A549 (cell line): ENCODE results near the gene CDYL2. TPM values are rescaled to one million over a fixed set of nuclear protein-coding genes. Genes with fewer than 3 reads are reported as not detected.

Experiments used
- ATAC-seq, 2 experiments: fragments of 200-7000 bp in 1 of 2; fragments of >200 bp in 1 of 2; cut with Nextera tagmentation in 1 of 2; cut with Tn5 transposase in 1 of 2; 3 replicates each; pipeline versions ENCODE4 v1.8.0 to v1.9.1; 2018 to 2020; ENCODE audit warnings: mild to moderate bottlenecking in 1 of 2, moderate library complexity in 1 of 2
- CTCF ChIA-PET: fragments of 300-600 bp; sonication (Branson Sonifier 250); formaldehyde crosslinking; extraction: SDS; loops from one replicate; lab custom pipeline; 2021; ENCODE audit warnings: antibody characterized with exemption, inconsistent platforms; lab: Yijun Ruan, JAX
- POLR2A ChIA-PET: fragments of 350-600 bp; formaldehyde crosslinking; extraction: SDS; loops from one replicate; lab custom pipeline; 2021; ENCODE audit warnings: antibody characterized with exemption, inconsistent platforms; lab: Yijun Ruan, JAX
- DNase-seq, 2 experiments: peaks; one replicate each; pipeline versions ENCODE4 v3.0.0 to v3.0.0-alpha.2; 2011 to 2016; ENCODE audit warnings: low read depth in 1 of 2, low spot score in 1 of 2
- FAIRE-seq: peaks from 2 replicates; lab custom pipeline; 2011; peaks lifted over from hg19 to GRCh38; lab: Jason Lieb, UNC
- H3K27ac ChIP-seq, 2 experiments: fragments of >200 bp; sonication (Bioruptor Twin); formaldehyde crosslinking; 3 replicates each; pipeline ENCODE4 v1.5.1; 2016 to 2017
- H3K4me1 ChIP-seq: fragments of >200 bp; sonication (Bioruptor Twin); formaldehyde crosslinking; 3 replicates; pipeline ENCODE4 v1.6.1; 2016
- H3K4me2 ChIP-seq: fragments of >200 bp; sonication (Bioruptor Twin); formaldehyde crosslinking; 3 replicates; pipeline ENCODE4 v1.6.1; 2016
- H3K4me3 ChIP-seq: fragments of >200 bp; sonication (Bioruptor Twin); formaldehyde crosslinking; 3 replicates; pipeline ENCODE4 v1.5.1; 2016
- H3K9me3 ChIP-seq: fragments of >200 bp; sonication (Bioruptor Twin); formaldehyde crosslinking; 3 replicates; pipeline ENCODE4 v1.6.1; 2016
- CBX2 ChIP-seq: fragments of 200-600 bp; sonication (generic); IDR thresholded peaks from 2 replicates; pipeline ENCODE4 v1.6.1; 2016; ENCODE audit warnings: low read depth, mild to moderate bottlenecking, borderline replicate concordance
- CEBPB ChIP-seq, 2 experiments: fragments of >200 bp in 1 of 2; sonication (Bioruptor Twin) in 1 of 2; formaldehyde crosslinking in 1 of 2; IDR thresholded peaks; 2 replicates each; pipeline ENCODE4 v1.6.1; 2012 to 2016
- E2F6 ChIP-seq: IDR thresholded peaks from 2 replicates; pipeline ENCODE4 v1.6.1; 2012; ENCODE audit warnings: low read depth, borderline replicate concordance
- EHF ChIP-seq: fragments of 250-450 bp; sonication (Bioruptor Pico); IDR thresholded peaks from 2 replicates; pipeline ENCODE4 v1.5.0; 2020; ENCODE audit warnings: mild to moderate bottlenecking
- EHMT2 ChIP-seq: fragments of 200-600 bp; sonication (generic); IDR thresholded peaks from 2 replicates; pipeline ENCODE4 v1.6.1; 2016; ENCODE audit warnings: antibody characterized with exemption, low read depth, mild to moderate bottlenecking, moderate library complexity
- EP300 ChIP-seq, 2 experiments: fragments of >200 bp; sonication (Bioruptor Twin); formaldehyde crosslinking; IDR thresholded peaks; 2 replicates in 1 of 2; 3 replicates in 1 of 2; pipeline ENCODE4 v1.6.1; 2016 to 2017
- FOSL2 ChIP-seq, 2 experiments: fragments of 450-650 bp in 1 of 2; fragments of >200 bp in 1 of 2; sonication (Bioruptor Twin) in 1 of 2; formaldehyde crosslinking; IDR thresholded peaks; 2 replicates each; pipeline versions ENCODE4 v1.5.0 to v1.6.1; 2016 to 2020; ENCODE audit warnings: mild to moderate bottlenecking in 1 of 2, moderate library complexity in 1 of 2
- GATA3 ChIP-seq: IDR thresholded peaks from 2 replicates; pipeline ENCODE4 v1.6.1; 2012; ENCODE audit warnings: borderline replicate concordance
- HEYL ChIP-seq: fragments of 250-450 bp; sonication (Bioruptor Pico); IDR thresholded peaks from 2 replicates; pipeline ENCODE4 v1.8.0; 2021; ENCODE audit warnings: mild to moderate bottlenecking, moderate library complexity
- HMGXB4 ChIP-seq: fragments of 250-450 bp; sonication (Bioruptor Pico); IDR thresholded peaks from 2 replicates; pipeline ENCODE4 v1.5.0; 2021; ENCODE audit warnings: mild to moderate bottlenecking, moderate library complexity, borderline replicate concordance
- HOXA7 ChIP-seq: fragments of 250-450 bp; sonication (Bioruptor Pico); IDR thresholded peaks from 2 replicates; pipeline ENCODE4 v1.5.0; 2020; ENCODE audit warnings: mild to moderate bottlenecking, moderate library complexity
- HOXB13 ChIP-seq: fragments of 250-450 bp; sonication (Bioruptor Pico); IDR thresholded peaks from 2 replicates; pipeline ENCODE4 v1.5.0; 2020; ENCODE audit warnings: low read depth, mild to moderate bottlenecking, moderate library complexity
- HOXB5 ChIP-seq: fragments of 250-450 bp; sonication (Bioruptor Pico); IDR thresholded peaks from 2 replicates; pipeline ENCODE4 v1.5.0; 2020; ENCODE audit warnings: mild to moderate bottlenecking, moderate library complexity
- JUN ChIP-seq, 2 experiments: fragments of >200 bp; sonication (Bioruptor Twin); formaldehyde crosslinking; IDR thresholded peaks; 2 replicates in 1 of 2; 3 replicates in 1 of 2; pipeline ENCODE4 v1.6.1; 2016 to 2017
- JUNB ChIP-seq: fragments of >200 bp; sonication (Bioruptor Twin); formaldehyde crosslinking; IDR thresholded peaks from 2 replicates; pipeline ENCODE4 v1.6.1; 2016
- KDM1A ChIP-seq: fragments of 200-600 bp; sonication (generic); IDR thresholded peaks from 2 replicates; pipeline ENCODE4 v1.6.1; 2016; ENCODE audit warnings: low read depth, mild to moderate bottlenecking
- MAX ChIP-seq: IDR thresholded peaks from 2 replicates; pipeline ENCODE4 v1.6.1; 2012
- MAZ ChIP-seq: fragments of 150-350 bp; IDR thresholded peaks from 2 replicates; pipeline ENCODE4 v1.6.1; 2014; ENCODE audit warnings: antibody characterized with exemption, low read depth, low read length, borderline replicate concordance
- NPAS2 ChIP-seq: fragments of 250-450 bp; sonication (Bioruptor Pico); IDR thresholded peaks from 2 replicates; pipeline ENCODE4 v1.8.0; 2022; ENCODE audit warnings: mild to moderate bottlenecking, moderate library complexity, borderline replicate concordance
- NR3C1 ChIP-seq: fragments of >200 bp; sonication (Bioruptor Twin); formaldehyde crosslinking; IDR thresholded peaks from 3 replicates; pipeline ENCODE4 v1.6.1; 2017
- PBX3 ChIP-seq: IDR thresholded peaks from 2 replicates; pipeline ENCODE4 v1.6.1; 2012
- PHF8 ChIP-seq: fragments of 200-600 bp; sonication (generic); IDR thresholded peaks from 2 replicates; pipeline ENCODE4 v1.6.1; 2016; ENCODE audit warnings: low read depth, mild to moderate bottlenecking, antibody characterized with exemption, moderate library complexity, borderline replicate concordance
- POLR2AphosphoS2 ChIP-seq: conservative IDR thresholded peaks from 2 replicates; pipeline ENCODE4 v1.6.1; 2012; ENCODE audit warnings: low read length, improper control_type of control experiment, inconsistent platforms
- RAD21 ChIP-seq, 2 experiments: fragments of >200 bp in 1 of 2; sonication (Bioruptor Twin) in 1 of 2; formaldehyde crosslinking in 1 of 2; IDR thresholded peaks in 1 of 2; conservative IDR thresholded peaks in 1 of 2; 2 replicates in 1 of 2; 3 replicates in 1 of 2; pipeline ENCODE4 v1.6.1; 2012 to 2018; ENCODE audit warnings: inconsistent platforms in 1 of 2
- RARB ChIP-seq: fragments of 250-450 bp; sonication (Bioruptor Pico); IDR thresholded peaks from 2 replicates; pipeline ENCODE4 v1.8.0; 2021; ENCODE audit warnings: mild to moderate bottlenecking, moderate library complexity
- SMC3 ChIP-seq: fragments of >200 bp; sonication (Bioruptor Twin); formaldehyde crosslinking; IDR thresholded peaks from 3 replicates; pipeline ENCODE4 v1.6.1; 2018; ENCODE audit warnings: inconsistent platforms
- SREBF2 ChIP-seq: fragments of 450-650 bp; IDR thresholded peaks from 2 replicates; pipeline ENCODE4 v1.6.1; 2014; ENCODE audit warnings: mild to moderate bottlenecking, moderate library complexity
- ZC3H11A ChIP-seq: fragments of 450-650 bp; IDR thresholded peaks from 2 replicates; pipeline ENCODE4 v1.6.1; 2014; ENCODE audit warnings: antibody characterized with exemption, mild to moderate bottlenecking
- ZSCAN20 ChIP-seq: fragments of 250-450 bp; sonication (Bioruptor Pico); IDR thresholded peaks from 2 replicates; pipeline ENCODE4 v1.8.0; 2022; ENCODE audit warnings: mild to moderate bottlenecking, moderate library complexity
- WGBS: methylation state at CpG from one replicate; pipeline ENCODE4 v1.1.6; 2017; ENCODE audit errors: missing lambda C conversion rate; 5-methylcytosine and 5-hydroxymethylcytosine counted together
- polyA plus RNA-seq, 4 experiments: library from polyadenylated mRNA; depleted of rRNA in 3 of 4; stranded (reverse); fragments of >200 nt; fragmentation: RNase III in 1 of 4; extraction: RNeasy Plus Mini Kit Qiagen cat#74134 plus additional on column Dnase treatment in 1 of 4; gene quantifications; 2 replicates in 3 of 4; 3 replicates in 1 of 4; pipeline ENCODE4 v1.2.3, GENCODE V29; 2011 to 2017

CDYL2 gene
- polyA plus RNA-seq, 2 of the 4 experiments (the other 2 are of a cell fraction) = 0.05 to 0.10 TPM

- ChIA-PET CTCF (interaction anchor here (0.6 kb wide), 1 partner anchor 1235 kb away, joined by 3 read pairs; no protein-coding TSS in a partner anchor), POLR2A (no interaction called here)
- Histone ChIP-seq H3K4me2 (no peak overlapping the region), H3K9me3 (peaks cover 2% of the 10 kb centered on the region; the same call in 1 of the 3 replicates), H3K4me3 (no peak overlapping the region), H3K4me1 (no peaks in the 10 kb centered on the region), H3K27ac (no peak overlapping the region)
- WGBS = 12% methylated on average over 4 of the region's 4 CpGs
- no peak for DNase-seq
- no peak for ATAC-seq
- TF ChIP-seq RARB (CRISPR knock-in tag) (no peak), KDM1A (no peak), HOXB13 (no peak), ZC3H11A (no peak), MAX (no peak), HOXA7 (CRISPR knock-in tag) (no peak), PBX3 (no peak), E2F6 (no peak), NR3C1 (no peak), EHMT2 (no peak), NPAS2 (CRISPR knock-in tag) (no peak), PHF8 (no peak), CEBPB (IDR thresholded peaks at IDR 0.05) (no peak), HOXB5 (no peak), JUN (IDR thresholded peaks at IDR 0.05) (no peak), CBX2 (no peak)
- FAIRE-seq = no peak
These were observed 32.4 kb upstream of the CDYL2 start for GRCh38 chr16:80836846-80837245.

GRCh38 chr16:80836202-80836601 is 31.8 kb upstream of the CDYL2 start:
- POLR2A ChIA-PET = no interaction called here

GRCh38 chr16:80831039-80831438 is 26.6 kb upstream of the CDYL2 start:
- 0% methylated on average over 1 of the region's 1 CpG for WGBS
- H3K4me3 ChIP-seq = no peak overlapping the region
- H3K9me3 ChIP-seq = peaks cover 4% of the 10 kb centered on the region; the same call in 1 of the 3 replicates
- no peak overlapping the region for H3K4me2 ChIP-seq
- no peak overlapping the region for H3K27ac ChIP-seq
- CTCF ChIA-PET = interaction anchor here (1.5 kb wide), 1 partner anchor 9 kb away, joined by 3 read pairs; no protein-coding TSS in a partner anchor
- POLR2A ChIA-PET = no interaction called here
- FAIRE-seq (no peak), ATAC-seq (no peak), DNase-seq (no peak)
- no peaks in the 10 kb centered on the region for H3K4me1 ChIP-seq
- TF ChIP-seq ZSCAN20 (CRISPR knock-in tag) (no peak), EP300 (IDR thresholded peaks at IDR 0.05) (no peak), GATA3 (no peak), HMGXB4 (CRISPR knock-in tag) (no peak), PBX3 (no peak), MAZ (no peak), POLR2AphosphoS2 (no peak), CBX2 (no peak), SMC3 (no peak), MAX (no peak), NPAS2 (CRISPR knock-in tag) (no peak), HOXB13 (no peak), JUN (IDR thresholded peaks at IDR 0.05) (no peak), HEYL (no peak)

More at GRCh38 chr16:80836202-80836601, 31.8 kb upstream of the CDYL2 start:
- DNase-seq = no peak
- Histone ChIP-seq H3K4me3 (no peak overlapping the region), H3K4me1 (no peaks in the 10 kb centered on the region), H3K9me3 (0 out of 3 replicates have a peak, but pooled peaks cover 2% of the 10 kb centered on the region), H3K27ac (no peak overlapping the region), H3K4me2 (no peak overlapping the region)
- TF ChIP-seq RAD21 (conservative IDR thresholded peaks at IDR 0.05 in 1 of 2, IDR thresholded peaks at IDR 0.05 in 1 of 2) = no peak
- TF ChIP-seq FOSL2 (IDR thresholded peaks at IDR 0.05) = no peak
- no peak for TF ChIP-seq FOSL2 (CRISPR knock-in tag; IDR thresholded peaks at IDR 0.05)
- TF ChIP-seq EP300 (IDR thresholded peaks at IDR 0.05) = no peak
- no peak for TF ChIP-seq SREBF2
- no peak for TF ChIP-seq E2F6
- TF ChIP-seq EHF (CRISPR knock-in tag) = no peak
- TF ChIP-seq HOXB5 = no peak
- TF ChIP-seq PHF8 = no peak
- no peak for TF ChIP-seq JUN (IDR thresholded peaks at IDR 0.05)
- TF ChIP-seq JUNB = no peak
- TF ChIP-seq POLR2AphosphoS2 = no peak
- CTCF ChIA-PET = interaction anchor here (0.9 kb wide), 1 partner anchor 11 kb away, joined by 3 read pairs; no protein-coding TSS in a partner anchor
- WGBS = 48% methylated on average over 5 of the region's 5 CpGs
- ATAC-seq = no peak
- no peak for FAIRE-seq
